Trophoblast cell (in vitro differentiated cells and primary cell): ENCODE data around the gene TMEM255B.

Source experiments
- DNase-seq, 2 donors: peaks; one replicate each; pipeline ENCODE4 v3.0.0-alpha.2; 2016
- H2AFZ ChIP-seq: 2 replicates; pipeline ENCODE4 v1.6.1; 2013; ENCODE audit warnings: low read length, moderate library complexity, mild to moderate bottlenecking; ENCODE audit not compliant: insufficient read depth, poor library complexity
- H2AK5ac ChIP-seq: 2 replicates; pipeline ENCODE4 v1.6.1; 2013; ENCODE audit warnings: mild to moderate bottlenecking, low read length
- H2BK120ac ChIP-seq: 2 replicates; pipeline ENCODE4 v1.6.1; 2013; ENCODE audit warnings: low read length, mild to moderate bottlenecking, moderate library complexity; ENCODE audit not compliant: insufficient read depth, poor library complexity
- H2BK12ac ChIP-seq: 2 replicates; pipeline ENCODE4 v1.6.1; 2013; ENCODE audit warnings: mild to moderate bottlenecking, low read length, moderate library complexity
- H2BK5ac ChIP-seq: 2 replicates; pipeline ENCODE4 v1.6.1; 2013; ENCODE audit warnings: low read length, low read depth, moderate library complexity, mild to moderate bottlenecking; ENCODE audit not compliant: poor library complexity
- H3K14ac ChIP-seq: 2 replicates; pipeline ENCODE4 v1.6.1; 2013; ENCODE audit warnings: mild to moderate bottlenecking, low read length
- H3K18ac ChIP-seq: 2 replicates; pipeline ENCODE4 v1.6.1; 2013; ENCODE audit warnings: mild to moderate bottlenecking, low read length
- H3K23ac ChIP-seq: 2 replicates; pipeline ENCODE4 v1.6.1; 2013; ENCODE audit warnings: low read length
- H3K27ac ChIP-seq: 2 replicates; pipeline ENCODE4 v1.5.1; 2013; ENCODE audit warnings: low read depth, mild to moderate bottlenecking, inconsistent platforms, low read length, moderate library complexity
- H3K27me3 ChIP-seq: 2 replicates; pipeline ENCODE4 v1.6.1; 2013; ENCODE audit warnings: inconsistent platforms, mild to moderate bottlenecking, low read length, moderate library complexity; ENCODE audit not compliant: insufficient read depth
- H3K36me3 ChIP-seq, 2 experiments: 1 replicate in 1 of 2; 2 replicates in 1 of 2; pipeline ENCODE4 v1.6.1; 2013; ENCODE audit warnings: low read length in 2 of 2, mild to moderate bottlenecking in 2 of 2, moderate library complexity in 1 of 2; ENCODE audit not compliant: insufficient read depth in 2 of 2, control insufficient read depth in 1 of 2
- H3K4ac ChIP-seq: 2 replicates; pipeline ENCODE4 v1.6.1; 2013; ENCODE audit warnings: low read depth, mild to moderate bottlenecking, low read length, moderate library complexity
- H3K4me1 ChIP-seq, 2 experiments: 1 replicate in 1 of 2; 2 replicates in 1 of 2; pipeline ENCODE4 v1.6.1; 2013; ENCODE audit warnings: low read length in 2 of 2, mild to moderate bottlenecking in 2 of 2, moderate library complexity in 1 of 2; ENCODE audit not compliant: insufficient read depth in 2 of 2, control insufficient read depth in 1 of 2
- H3K4me2 ChIP-seq: 2 replicates; pipeline ENCODE4 v1.6.1; 2013; ENCODE audit warnings: inconsistent platforms, mild to moderate bottlenecking, low read length, moderate library complexity
- H3K4me3 ChIP-seq: 2 replicates; pipeline ENCODE4 v1.5.1; 2013; ENCODE audit warnings: mild to moderate bottlenecking, low read depth, low read length, inconsistent platforms
- H3K79me1 ChIP-seq: one replicate; pipeline ENCODE4 v1.6.1; 2013; ENCODE audit warnings: low read length
- H3K79me2 ChIP-seq: 2 replicates; pipeline ENCODE4 v1.6.1; 2013; ENCODE audit warnings: low read length, mild to moderate bottlenecking; ENCODE audit not compliant: control insufficient read depth, insufficient read depth, poor library complexity
- H3K9ac ChIP-seq: 2 replicates; pipeline ENCODE4 v1.6.1; 2013; ENCODE audit warnings: mild to moderate bottlenecking, low read length
- H3K9me3 ChIP-seq: 2 replicates; pipeline ENCODE4 v1.6.1; 2013; ENCODE audit warnings: low read depth, mild to moderate bottlenecking, control low read depth, inconsistent platforms, low read length; ENCODE audit not compliant: insufficient read depth
- H4K12ac ChIP-seq: 2 replicates; pipeline ENCODE4 v1.6.1; 2013; ENCODE audit warnings: low read depth, mild to moderate bottlenecking, low read length, moderate library complexity
- H4K8ac ChIP-seq: 2 replicates; pipeline ENCODE4 v1.6.1; 2013; ENCODE audit warnings: low read depth, mild to moderate bottlenecking, low read length, moderate library complexity
- H4K91ac ChIP-seq: one replicate; pipeline ENCODE4 v1.6.1; 2013; ENCODE audit warnings: low read depth, mild to moderate bottlenecking, low read length, moderate library complexity
- WGBS: extraction: QIAGEN DNeasy Blood & Tissue Kit; methylation state at CpG from one replicate; pipeline ENCODE4 v1.1.7; 2013; ENCODE audit warnings: missing lambda C conversion rate; ENCODE audit not compliant: insufficient read length, insufficient coverage; ENCODE audit errors: extremely low coverage; 5-methylcytosine and 5-hydroxymethylcytosine counted together

The TMEM255B gene

GRCh38 chr13:113728571-113729054 lies 30.4 kb upstream of the TMEM255B start:
- Histone ChIP-seq H3K4me1 (peaks cover 0 to under 1% of the 10 kb centered on the region in 2 experiments), H3K4me3 (peak overlapping the region; percentile 5), H3K79me2 (no peaks in the 10 kb centered on the region), H4K12ac (no peak overlapping the region), H3K18ac (no peak overlapping the region), H3K36me3 (no peaks in the 10 kb centered on the region), H3K4me2 (no peak overlapping the region), H2AK5ac (no peak overlapping the region), H3K27ac (no peak overlapping the region), H2BK5ac (no peak overlapping the region), H3K14ac (no peak overlapping the region), H3K9me3 (peaks cover 28% of the 10 kb centered on the region), H3K23ac (no peak overlapping the region), H3K27me3 (no peaks in the 10 kb centered on the region), H2BK120ac (no peak overlapping the region), H2AFZ (no peak overlapping the region), H3K4ac (no peak overlapping the region), H4K8ac (no peak overlapping the region), H3K9ac (no peak overlapping the region), H3K79me1 (no peaks in the 10 kb centered on the region), H4K91ac (no peak overlapping the region), H2BK12ac (no peak overlapping the region)
- no peak for DNase-seq
- WGBS = no CpG with 5 or more reads among the region's 16 CpGs

DNA sequence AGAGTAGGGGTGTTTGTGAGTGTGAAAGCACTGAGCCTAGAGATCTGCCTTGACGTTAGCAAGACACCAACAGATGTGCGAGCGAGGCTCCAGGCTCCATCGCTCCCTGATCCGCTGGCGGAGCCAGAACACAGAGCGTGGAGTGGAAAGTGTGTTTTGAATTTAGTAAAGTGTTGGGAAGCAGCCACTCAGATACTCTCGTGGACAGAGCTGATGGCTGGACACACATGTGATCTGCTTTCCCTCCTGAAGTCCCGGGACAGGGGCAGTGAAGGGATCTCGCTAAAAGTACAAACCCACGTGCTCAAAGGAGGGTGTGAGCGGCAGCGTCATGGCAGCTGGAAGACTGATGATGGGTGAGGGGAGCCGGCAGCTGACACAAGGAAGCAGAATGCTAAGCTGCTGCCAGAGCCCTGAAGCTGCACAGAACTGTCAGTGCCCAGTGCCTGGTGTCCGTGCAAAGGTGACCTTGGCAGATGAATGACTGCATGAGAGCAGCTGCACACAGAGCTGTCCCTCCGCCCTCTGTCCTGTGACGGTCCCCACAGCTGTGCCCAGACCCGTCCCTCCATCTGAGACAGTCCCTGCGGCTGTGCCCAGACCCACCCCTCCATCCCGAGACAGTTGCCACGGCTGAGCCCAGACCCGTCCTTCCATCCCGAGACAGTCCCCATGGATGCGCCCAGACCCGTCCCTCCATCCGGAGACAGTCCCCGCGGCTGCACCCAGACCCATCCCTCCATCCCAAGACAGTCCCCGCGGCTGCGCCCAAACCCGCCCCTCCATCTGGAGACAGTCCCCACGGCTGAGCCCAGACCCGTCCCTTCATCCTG lies 29.6 kb upstream of the TMEM255B start:
- no peak overlapping the region for H3K14ac ChIP-seq
- no peak for DNase-seq
- H2BK12ac ChIP-seq = no peak overlapping the region
- WGBS = no CpG with 5 or more reads among the region's 34 CpGs
- no peaks in the 10 kb centered on the region for H3K36me3 ChIP-seq
- H3K79me2 ChIP-seq = no peaks in the 10 kb centered on the region
- H3K4me2 ChIP-seq = no peak overlapping the region
- H3K79me1 ChIP-seq = no peaks in the 10 kb centered on the region
- no peak overlapping the region for H3K4me3 ChIP-seq
- H4K8ac ChIP-seq = no peak overlapping the region
- no peak overlapping the region for H2AFZ ChIP-seq
- peaks cover 32% of the 10 kb centered on the region for H3K9me3 ChIP-seq
- no peak overlapping the region for H3K9ac ChIP-seq
- H2AK5ac ChIP-seq = no peak overlapping the region
- no peak overlapping the region for H4K12ac ChIP-seq
- H3K27ac ChIP-seq = no peak overlapping the region
- H3K27me3 ChIP-seq = no peaks in the 10 kb centered on the region
- H3K23ac ChIP-seq = no peak overlapping the region
- no peak overlapping the region for H3K4ac ChIP-seq
- no peaks in the 10 kb centered on the region for H3K4me1 ChIP-seq
- no peak overlapping the region for H2BK120ac ChIP-seq
- H2BK5ac ChIP-seq = no peak overlapping the region
- H4K91ac ChIP-seq = no peak overlapping the region
- no peak overlapping the region for H3K18ac ChIP-seq

- Histone ChIP-seq H3K9me3 (peaks cover 32% of the 10 kb centered on the region), H2AK5ac (no peak overlapping the region), H4K91ac (no peak overlapping the region), H3K18ac (no peak overlapping the region), H3K4me1 (no peaks in the 10 kb centered on the region), H3K9ac (no peak overlapping the region), H4K12ac (no peak overlapping the region), H4K8ac (no peak overlapping the region), H3K79me1 (no peaks in the 10 kb centered on the region), H2BK120ac (no peak overlapping the region), H3K4me3 (no peak overlapping the region), H3K4ac (no peak overlapping the region), H3K27ac (no peak overlapping the region), H2BK12ac (no peak overlapping the region), H3K79me2 (no peaks in the 10 kb centered on the region), H2BK5ac (no peak overlapping the region), H3K14ac (no peak overlapping the region), H3K4me2 (no peak overlapping the region), H3K36me3 (no peaks in the 10 kb centered on the region), H3K23ac (no peak overlapping the region), H2AFZ (no peak overlapping the region), H3K27me3 (no peaks in the 10 kb centered on the region)
- DNase-seq = no peak
- no CpG with 5 or more reads among the region's 21 CpGs for WGBS
These were observed 28.8 kb upstream of the TMEM255B start for GRCh38 chr13:113730258-113730691.

DNA sequence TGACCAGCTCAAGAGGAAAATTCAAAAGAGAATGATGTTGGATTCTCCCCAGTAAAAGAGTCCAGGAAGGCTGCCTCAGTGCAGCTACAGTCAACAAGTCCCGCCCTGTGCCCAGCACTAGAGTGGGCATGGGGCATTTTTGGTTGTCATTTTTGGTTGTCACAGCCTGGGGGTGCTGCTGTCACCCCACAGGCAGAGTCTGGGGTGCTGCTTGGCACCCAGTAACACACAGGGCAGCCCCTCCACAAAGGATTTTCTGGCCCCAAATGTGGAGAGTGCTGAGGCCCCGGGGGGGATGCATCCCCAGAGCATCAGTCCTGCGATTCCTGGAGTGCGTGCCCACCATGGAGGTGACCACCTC lies 28.2 kb upstream of the TMEM255B start:
- no peak for DNase-seq
- Histone ChIP-seq H3K4ac (no peak overlapping the region), H3K36me3 (no peaks in the 10 kb centered on the region), H2BK5ac (no peak overlapping the region), H3K27ac (no peak overlapping the region), H3K79me2 (no peaks in the 10 kb centered on the region), H2AFZ (no peak overlapping the region), H2BK12ac (no peak overlapping the region), H4K12ac (no peak overlapping the region), H3K27me3 (no peaks in the 10 kb centered on the region), H3K9ac (no peak overlapping the region), H3K9me3 (peaks cover 35% of the 10 kb centered on the region), H4K91ac (no peak overlapping the region), H3K79me1 (no peaks in the 10 kb centered on the region), H2BK120ac (no peak overlapping the region), H3K4me1 (no peaks in the 10 kb centered on the region), H3K4me2 (no peak overlapping the region), H3K4me3 (no peak overlapping the region), H3K18ac (no peak overlapping the region), H3K23ac (no peak overlapping the region), H4K8ac (no peak overlapping the region), H3K14ac (no peak overlapping the region), H2AK5ac (no peak overlapping the region)
- WGBS = no CpG with 5 or more reads among the region's 4 CpGs
